ENCODE data around the gene LUZP1. TPM values are rescaled to one million over a fixed set of nuclear protein-coding genes. Genes with fewer than 3 reads are reported as not detected.

LUZP1 gene
- total RNA-seq, 4 donors from 2014 or later = 16.7 to 17.7 (median 17.2) TPM

DNA sequence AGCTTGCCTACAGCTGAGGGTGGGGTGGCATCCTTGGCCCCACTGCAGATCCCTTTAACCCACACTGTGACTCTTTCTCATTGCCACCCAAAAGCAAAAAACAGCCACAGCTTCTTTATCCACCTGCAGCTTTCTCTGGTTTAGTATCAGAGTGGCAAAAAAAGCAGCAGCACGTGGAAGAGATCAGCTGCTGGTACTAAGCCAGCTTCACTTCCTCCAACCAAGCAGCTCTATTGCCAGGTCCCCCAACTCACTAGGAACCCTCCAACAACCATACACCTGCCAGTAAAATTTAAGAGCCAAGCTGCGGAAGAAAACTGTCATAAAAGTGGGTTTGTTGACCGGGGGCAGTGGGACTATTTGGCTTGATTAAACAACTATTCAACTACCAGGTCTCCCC, 83.0 kb downstream of the LUZP1 start:
- Histone ChIP-seq H3K36me3 (peaks cover 0 to 91% (median 3%) of the 10 kb centered on the region in 3 donors), H3K27me3 (no peaks in the 10 kb centered on the region), H3K9me3 (no peaks in the 10 kb centered on the region), H3K27ac (no peak overlapping the region), H3K4me1 (peaks cover 0 to 8% (median 0%) of the 10 kb centered on the region in 4 donors), H3K4me3 (no peak overlapping the region)
- TF ChIP-seq POLR2A (IDR thresholded peaks at IDR 0.05) (no peak), EP300 (IDR thresholded peaks at IDR 0.05) (no peak)
- TF ChIP-seq, protein P1, sequence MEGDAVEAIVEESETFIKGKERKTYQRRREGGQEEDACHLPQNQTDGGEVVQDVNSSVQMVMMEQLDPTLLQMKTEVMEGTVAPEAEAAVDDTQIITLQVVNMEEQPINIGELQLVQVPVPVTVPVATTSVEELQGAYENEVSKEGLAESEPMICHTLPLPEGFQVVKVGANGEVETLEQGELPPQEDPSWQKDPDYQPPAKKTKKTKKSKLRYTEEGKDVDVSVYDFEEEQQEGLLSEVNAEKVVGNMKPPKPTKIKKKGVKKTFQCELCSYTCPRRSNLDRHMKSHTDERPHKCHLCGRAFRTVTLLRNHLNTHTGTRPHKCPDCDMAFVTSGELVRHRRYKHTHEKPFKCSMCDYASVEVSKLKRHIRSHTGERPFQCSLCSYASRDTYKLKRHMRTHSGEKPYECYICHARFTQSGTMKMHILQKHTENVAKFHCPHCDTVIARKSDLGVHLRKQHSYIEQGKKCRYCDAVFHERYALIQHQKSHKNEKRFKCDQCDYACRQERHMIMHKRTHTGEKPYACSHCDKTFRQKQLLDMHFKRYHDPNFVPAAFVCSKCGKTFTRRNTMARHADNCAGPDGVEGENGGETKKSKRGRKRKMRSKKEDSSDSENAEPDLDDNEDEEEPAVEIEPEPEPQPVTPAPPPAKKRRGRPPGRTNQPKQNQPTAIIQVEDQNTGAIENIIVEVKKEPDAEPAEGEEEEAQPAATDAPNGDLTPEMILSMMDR (IDR thresholded peaks at IDR 0.05) = no peak
- 63 to 73% methylated on average over 3 of the region's 3 CpGs for WGBS, 2 donors
- no peak for DNase-seq (ENCODE audit: low spot score in 2 of 2)

DNA sequence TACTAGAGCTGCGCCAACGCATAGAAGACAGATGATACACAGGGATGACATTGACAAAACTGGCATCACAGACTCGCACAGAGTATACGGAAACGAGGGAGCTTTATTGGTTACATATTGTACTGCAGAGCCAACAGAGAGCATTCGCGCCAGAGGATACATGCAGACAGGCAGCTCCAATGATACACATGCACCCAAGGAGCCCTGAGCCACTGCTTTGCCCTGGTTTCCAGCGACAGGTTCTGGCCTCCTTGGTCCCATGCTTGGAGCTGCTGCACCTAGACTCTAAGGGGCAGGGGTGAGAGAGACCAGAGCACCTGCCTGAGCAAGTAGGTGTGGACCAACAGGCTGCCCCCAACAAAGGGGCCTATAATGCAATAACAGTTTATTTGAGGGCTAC, 83.8 kb downstream of the LUZP1 start:
- Histone ChIP-seq H3K27me3 (no peaks in the 10 kb centered on the region), H3K36me3 (peaks cover 0 to 92% (median 3%) of the 10 kb centered on the region in 3 donors), H3K4me3 (no peak overlapping the region), H3K9me3 (no peaks in the 10 kb centered on the region), H3K27ac (no peak overlapping the region), H3K4me1 (peaks cover 0 to 8% (median 0%) of the 10 kb centered on the region in 4 donors)
- no peak for DNase-seq (ENCODE audit: low spot score in 2 of 2)
- TF ChIP-seq, protein P1 (IDR thresholded peaks at IDR 0.05) = no peak
- TF ChIP-seq EP300 (IDR thresholded peaks at IDR 0.05) = no peak
- TF ChIP-seq POLR2A (IDR thresholded peaks at IDR 0.05) = no peak
- 87 to 90% methylated on average over 8 of the region's 8 CpGs for WGBS, 2 donors

DNA sequence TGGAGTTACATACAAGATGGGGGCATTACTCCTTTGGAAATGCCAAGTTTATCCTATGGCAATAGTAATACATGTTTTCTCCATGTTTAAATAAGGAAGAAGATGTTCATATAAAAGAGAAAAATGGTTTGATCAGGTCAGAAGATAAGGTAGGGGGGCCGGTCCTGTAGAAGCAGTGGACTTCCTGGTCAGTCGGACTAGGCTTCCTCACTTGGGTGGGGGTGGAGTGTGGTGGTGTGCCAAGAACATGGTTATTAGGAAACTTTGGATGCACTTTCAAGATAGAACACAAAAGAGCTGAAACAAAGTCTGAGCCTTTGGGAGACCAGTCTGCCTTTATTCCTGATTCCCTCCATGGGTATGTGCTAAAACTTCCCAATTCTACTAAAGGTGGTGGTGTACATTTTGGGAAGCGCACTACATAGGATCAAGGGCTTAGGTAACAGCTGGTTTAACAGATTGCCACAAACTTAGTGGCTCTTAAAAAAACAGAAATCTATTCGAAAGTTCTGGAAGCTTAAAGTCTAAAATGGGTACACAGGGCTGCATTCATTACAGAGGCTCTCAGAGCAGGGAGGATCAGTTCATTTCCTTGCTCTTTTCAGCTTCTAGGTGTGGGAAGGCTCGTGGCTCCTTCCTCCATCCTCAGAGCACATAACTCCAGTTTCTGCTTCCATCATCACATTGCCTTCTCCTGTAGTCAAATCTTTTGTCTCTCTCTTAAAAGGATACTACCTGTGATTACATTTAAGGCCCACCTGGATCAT, 84.8 kb downstream of the LUZP1 start:
- no peak overlapping the region for H3K4me3 ChIP-seq
- 67 to 76% methylated on average over 5 of the region's 5 CpGs for WGBS, 2 donors

DNA sequence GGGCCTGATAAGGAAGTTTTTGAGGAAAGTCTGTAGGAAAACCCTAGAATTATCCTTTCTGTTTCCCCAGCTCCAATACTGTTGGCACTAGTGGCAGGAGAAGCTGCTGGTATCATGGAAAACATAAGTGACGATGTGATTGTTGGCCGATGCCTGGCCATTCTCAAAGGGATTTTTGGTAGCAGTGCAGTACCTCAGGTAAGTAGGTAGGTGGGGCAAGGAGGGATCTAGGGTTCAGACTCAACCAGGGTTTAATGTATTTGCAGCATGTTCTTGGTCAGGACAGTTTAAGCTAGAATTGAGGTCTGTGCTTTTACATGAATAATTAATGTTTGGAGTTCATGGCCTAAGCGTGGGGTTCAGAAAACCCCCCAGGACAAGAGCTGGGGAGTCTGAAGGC, 87.3 kb downstream of the LUZP1 start:
- H3K36me3 ChIP-seq = peaks cover 0 to 95% (median 7%) of the 10 kb centered on the region in 3 donors
- 84 to 89% methylated on average over 3 of the region's 3 CpGs for WGBS, 2 donors

More for the DNA sequence above, 84.8 kb downstream of the LUZP1 start:
- Histone ChIP-seq H3K9me3 (no peaks in the 10 kb centered on the region), H3K27ac (no peak overlapping the region), H3K27me3 (no peaks in the 10 kb centered on the region), H3K4me1 (peaks cover 0 to 8% (median 0%) of the 10 kb centered on the region in 4 donors), H3K36me3 (peaks cover 0 to 96% (median 6%) of the 10 kb centered on the region in 3 donors)
- peak in 1 of 2 donors; percentile 47 for DNase-seq (ENCODE audit: low spot score in 2 of 2)
- TF ChIP-seq, protein P1 (IDR thresholded peaks at IDR 0.05) = no peak
- no peak for TF ChIP-seq EP300 (IDR thresholded peaks at IDR 0.05)
- no peak for TF ChIP-seq POLR2A (IDR thresholded peaks at IDR 0.05)

DNA sequence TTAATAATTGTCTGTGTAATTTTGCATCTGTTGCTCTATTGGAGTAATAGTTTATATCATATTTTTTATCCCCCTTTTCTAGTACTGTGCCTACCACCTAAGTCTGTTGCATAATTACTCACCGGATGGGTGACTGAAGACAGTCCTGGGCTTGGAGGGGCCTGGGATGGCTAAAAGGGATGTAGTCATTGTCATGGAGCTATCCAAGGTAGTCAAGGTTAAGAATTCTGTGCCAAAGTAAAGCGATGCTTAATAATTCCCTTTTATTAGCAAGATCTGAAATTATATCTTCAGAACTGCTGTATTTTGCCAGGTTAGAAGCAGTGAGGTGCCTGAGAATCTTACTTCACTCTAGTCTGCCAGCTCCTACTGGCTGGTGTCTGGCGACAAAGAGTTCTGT, 87.8 kb downstream of the LUZP1 start:
- H3K36me3 ChIP-seq = peaks cover 0 to 91% (median 7%) of the 10 kb centered on the region in 3 donors
- no peaks in the 10 kb centered on the region for H3K27me3 ChIP-seq
- 91 to 92% methylated on average over 3 of the region's 3 CpGs for WGBS, 2 donors
- no peak overlapping the region for H3K4me3 ChIP-seq
- no peak for DNase-seq (ENCODE audit: low spot score in 2 of 2)
- H3K4me1 ChIP-seq = peaks cover 0 to 8% (median 0%) of the 10 kb centered on the region in 4 donors
- H3K9me3 ChIP-seq = no peaks in the 10 kb centered on the region
- TF ChIP-seq POLR2A (IDR thresholded peaks at IDR 0.05) = no peak
- TF ChIP-seq EP300 (IDR thresholded peaks at IDR 0.05) = no peak
- TF ChIP-seq, protein P1 (IDR thresholded peaks at IDR 0.05) = no peak
- H3K27ac ChIP-seq = no peak overlapping the region

More for the DNA sequence above, 87.3 kb downstream of the LUZP1 start:
- TF ChIP-seq, protein P1 (IDR thresholded peaks at IDR 0.05) = no peak
- TF ChIP-seq POLR2A (IDR thresholded peaks at IDR 0.05) (no peak), EP300 (IDR thresholded peaks at IDR 0.05) (no peak)
- no peak for DNase-seq (ENCODE audit: low spot score in 2 of 2)
- Histone ChIP-seq H3K4me1 (peaks cover 0 to 8% (median 0%) of the 10 kb centered on the region in 4 donors), H3K4me3 (no peak overlapping the region), H3K27me3 (no peaks in the 10 kb centered on the region), H3K9me3 (no peaks in the 10 kb centered on the region), H3K27ac (no peak overlapping the region)

All from tibial nerve (tissue), 4 donors.